ENCODE results near the gene NCAPD3. TPM values are rescaled to one million over a fixed set of nuclear protein-coding genes. Genes with fewer than 3 reads are reported as not detected.

The NCAPD3 gene
- total and polyA plus RNA-seq, 2 donors: 7.2 to 24.4 TPM

GRCh38 chr11:134140961-134141490 is 82.7 kb downstream of the NCAPD3 start:
- Histone ChIP-seq H3K27me3 (ENCODE audit: control insufficient read depth in 2 of 2, insufficient read depth in 1 of 2, low read length in 1 of 2) (no peaks in the 10 kb centered on the region), H3K36me3 (ENCODE audit: control insufficient read depth in 2 of 2, insufficient read depth in 2 of 2, low read length in 1 of 2) (peaks cover 15 to 24% of the 10 kb centered on the region in 2 donors), H3K4me3 (ENCODE audit: low read length in 2 of 2) (no peak overlapping the region), H3K9me3 (ENCODE audit: control insufficient read depth in 2 of 2, insufficient read depth in 1 of 2, low read length in 1 of 2) (no peaks in the 10 kb centered on the region), H3K27ac (ENCODE audit: low read depth in 1 of 2, low read length in 1 of 2) (no peak overlapping the region), H3K4me1 (ENCODE audit: control insufficient read depth in 2 of 2, insufficient read depth in 2 of 2, low read length in 2 of 2) (no peaks in the 10 kb centered on the region)
- no peak for DNase-seq (ENCODE audit: low read depth in 6 of 9, low spot score in 9 of 9)
- WGBS: over 99% methylated on average over 7 of the region's 7 CpGs

GRCh38 chr11:134139873-134140331 is 83.9 kb downstream of the NCAPD3 start:
- WGBS: 74% methylated on average over 10 of the region's 10 CpGs
- Histone ChIP-seq H3K4me3 (ENCODE audit: low read length in 2 of 2) (no peak overlapping the region), H3K27me3 (ENCODE audit: control insufficient read depth in 2 of 2, insufficient read depth in 1 of 2, low read length in 1 of 2) (no peaks in the 10 kb centered on the region), H3K36me3 (ENCODE audit: control insufficient read depth in 2 of 2, insufficient read depth in 2 of 2, low read length in 1 of 2) (peaks cover 7 to 15% of the 10 kb centered on the region in 2 donors), H3K27ac (ENCODE audit: low read depth in 1 of 2, low read length in 1 of 2) (no peak overlapping the region), H3K9me3 (ENCODE audit: control insufficient read depth in 2 of 2, insufficient read depth in 1 of 2, low read length in 1 of 2) (no peaks in the 10 kb centered on the region), H3K4me1 (ENCODE audit: control insufficient read depth in 2 of 2, insufficient read depth in 2 of 2, low read length in 2 of 2) (no peaks in the 10 kb centered on the region)
- peak in 8 of 9 donors; percentile 25 to 71 (median 42) for DNase-seq (ENCODE audit: low read depth in 6 of 9, low spot score in 9 of 9)

GRCh38 chr11:134139303-134139872 is 84.4 kb downstream of the NCAPD3 start:
- no peaks in the 10 kb centered on the region for H3K4me1 ChIP-seq (ENCODE audit: control insufficient read depth in 2 of 2, insufficient read depth in 2 of 2, low read length in 2 of 2)
- no peak for DNase-seq (ENCODE audit: low read depth in 6 of 9, low spot score in 9 of 9)
- 78% methylated on average over 12 of the region's 12 CpGs for WGBS
- no peaks in the 10 kb centered on the region for H3K9me3 ChIP-seq (ENCODE audit: control insufficient read depth in 2 of 2, insufficient read depth in 1 of 2, low read length in 1 of 2)
- peaks cover 2 to 11% of the 10 kb centered on the region in 2 donors for H3K36me3 ChIP-seq (ENCODE audit: control insufficient read depth in 2 of 2, insufficient read depth in 2 of 2, low read length in 1 of 2)
- H3K27me3 ChIP-seq (ENCODE audit: control insufficient read depth in 2 of 2, insufficient read depth in 1 of 2, low read length in 1 of 2): no peaks in the 10 kb centered on the region
- no peak overlapping the region for H3K4me3 ChIP-seq (ENCODE audit: low read length in 2 of 2)
- no peak overlapping the region for H3K27ac ChIP-seq (ENCODE audit: low read depth in 1 of 2, low read length in 1 of 2)

GRCh38 chr11:134138376-134138775 is 85.4 kb downstream of the NCAPD3 start:
- Histone ChIP-seq H3K36me3 (ENCODE audit: control insufficient read depth in 2 of 2, insufficient read depth in 2 of 2, low read length in 1 of 2) (peaks cover 0 to 8% of the 10 kb centered on the region in 2 donors), H3K4me3 (ENCODE audit: low read length in 2 of 2) (no peak overlapping the region), H3K4me1 (ENCODE audit: control insufficient read depth in 2 of 2, insufficient read depth in 2 of 2, low read length in 2 of 2) (no peaks in the 10 kb centered on the region), H3K9me3 (ENCODE audit: control insufficient read depth in 2 of 2, insufficient read depth in 1 of 2, low read length in 1 of 2) (no peaks in the 10 kb centered on the region), H3K27ac (ENCODE audit: low read depth in 1 of 2, low read length in 1 of 2) (no peak overlapping the region), H3K27me3 (ENCODE audit: control insufficient read depth in 2 of 2, insufficient read depth in 1 of 2, low read length in 1 of 2) (no peaks in the 10 kb centered on the region)
- 96% methylated on average over 9 of the region's 9 CpGs for WGBS
- no peak for DNase-seq (ENCODE audit: low read depth in 6 of 9, low spot score in 9 of 9)

- no peak overlapping the region for H3K4me3 ChIP-seq (ENCODE audit: low read length in 2 of 2)
- no peak for DNase-seq (ENCODE audit: low read depth in 6 of 9, low spot score in 9 of 9)
- H3K9me3 ChIP-seq (ENCODE audit: control insufficient read depth in 2 of 2, insufficient read depth in 1 of 2, low read length in 1 of 2): peaks cover 0 to 5% of the 10 kb centered on the region in 2 donors
- no peak overlapping the region for H3K27ac ChIP-seq (ENCODE audit: low read depth in 1 of 2, low read length in 1 of 2)
- H3K27me3 ChIP-seq (ENCODE audit: control insufficient read depth in 2 of 2, insufficient read depth in 1 of 2, low read length in 1 of 2): no peaks in the 10 kb centered on the region
- no peaks in the 10 kb centered on the region for H3K4me1 ChIP-seq (ENCODE audit: control insufficient read depth in 2 of 2, insufficient read depth in 2 of 2, low read length in 2 of 2)
- H3K36me3 ChIP-seq (ENCODE audit: control insufficient read depth in 2 of 2, insufficient read depth in 2 of 2, low read length in 1 of 2): no peaks in the 10 kb centered on the region
- 93% methylated on average over 1 of the region's 1 CpG for WGBS
These were observed 89.6 kb downstream of the NCAPD3 start for GRCh38 chr11:134134167-134134566.

GRCh38 chr11:134132808-134133207 is 91.0 kb downstream of the NCAPD3 start:
- Histone ChIP-seq H3K36me3 (ENCODE audit: control insufficient read depth in 2 of 2, insufficient read depth in 2 of 2, low read length in 1 of 2) (no peaks in the 10 kb centered on the region), H3K27ac (ENCODE audit: low read depth in 1 of 2, low read length in 1 of 2) (no peak overlapping the region), H3K4me1 (ENCODE audit: control insufficient read depth in 2 of 2, insufficient read depth in 2 of 2, low read length in 2 of 2) (no peaks in the 10 kb centered on the region), H3K9me3 (ENCODE audit: control insufficient read depth in 2 of 2, insufficient read depth in 1 of 2, low read length in 1 of 2) (peaks cover 0 to 5% of the 10 kb centered on the region in 2 donors), H3K27me3 (ENCODE audit: control insufficient read depth in 2 of 2, insufficient read depth in 1 of 2, low read length in 1 of 2) (no peaks in the 10 kb centered on the region), H3K4me3 (ENCODE audit: low read length in 2 of 2) (no peak overlapping the region)
- DNase-seq (ENCODE audit: low read depth in 6 of 9, low spot score in 9 of 9): no peak

GRCh38 chr11:134131628-134132244 is 92.0 kb downstream of the NCAPD3 start:
- Histone ChIP-seq H3K27me3 (ENCODE audit: control insufficient read depth in 2 of 2, insufficient read depth in 1 of 2, low read length in 1 of 2) (no peaks in the 10 kb centered on the region), H3K27ac (ENCODE audit: low read depth in 1 of 2, low read length in 1 of 2) (no peak overlapping the region), H3K9me3 (ENCODE audit: control insufficient read depth in 2 of 2, insufficient read depth in 1 of 2, low read length in 1 of 2) (peaks cover 0 to 5% of the 10 kb centered on the region in 2 donors), H3K4me3 (ENCODE audit: low read length in 2 of 2) (no peak overlapping the region), H3K36me3 (ENCODE audit: control insufficient read depth in 2 of 2, insufficient read depth in 2 of 2, low read length in 1 of 2) (no peaks in the 10 kb centered on the region), H3K4me1 (ENCODE audit: control insufficient read depth in 2 of 2, insufficient read depth in 2 of 2, low read length in 2 of 2) (no peaks in the 10 kb centered on the region)
- DNase-seq (ENCODE audit: low read depth in 6 of 9, low spot score in 9 of 9): no peak
- over 99% methylated on average over 2 of the region's 2 CpGs for WGBS

GRCh38 chr11:134126217-134126822 is 97.4 kb downstream of the NCAPD3 start:
- peaks cover 0 to 3% of the 10 kb centered on the region in 2 donors for H3K9me3 ChIP-seq (ENCODE audit: control insufficient read depth in 2 of 2, insufficient read depth in 1 of 2, low read length in 1 of 2)
- peaks cover 0 to 15% of the 10 kb centered on the region in 2 donors for H3K27me3 ChIP-seq (ENCODE audit: control insufficient read depth in 2 of 2, insufficient read depth in 1 of 2, low read length in 1 of 2)
- H3K27ac ChIP-seq (ENCODE audit: low read depth in 1 of 2, low read length in 1 of 2): no peak overlapping the region
- H3K36me3 ChIP-seq (ENCODE audit: control insufficient read depth in 2 of 2, insufficient read depth in 2 of 2, low read length in 1 of 2): no peaks in the 10 kb centered on the region
- WGBS: 43% methylated on average over 1 of the region's 1 CpG
- peaks cover 4 to 7% of the 10 kb centered on the region in 2 donors for H3K4me1 ChIP-seq (ENCODE audit: control insufficient read depth in 2 of 2, insufficient read depth in 2 of 2, low read length in 2 of 2)
- no peak for DNase-seq (ENCODE audit: low read depth in 6 of 9, low spot score in 9 of 9)
- no peak overlapping the region for H3K4me3 ChIP-seq (ENCODE audit: low read length in 2 of 2)

GRCh38 chr11:134125507-134125906 is 98.3 kb downstream of the NCAPD3 start:
- H3K4me1 ChIP-seq (ENCODE audit: control insufficient read depth in 2 of 2, insufficient read depth in 2 of 2, low read length in 2 of 2): peaks cover 4 to 7% of the 10 kb centered on the region in 2 donors
- H3K27me3 ChIP-seq (ENCODE audit: control insufficient read depth in 2 of 2, insufficient read depth in 1 of 2, low read length in 1 of 2): peaks cover 0 to 15% of the 10 kb centered on the region in 2 donors
- WGBS: 93% methylated on average over 9 of the region's 9 CpGs
- no peaks in the 10 kb centered on the region for H3K36me3 ChIP-seq (ENCODE audit: control insufficient read depth in 2 of 2, insufficient read depth in 2 of 2, low read length in 1 of 2)
- no peak overlapping the region for H3K27ac ChIP-seq (ENCODE audit: low read depth in 1 of 2, low read length in 1 of 2)
- no peak overlapping the region for H3K4me3 ChIP-seq (ENCODE audit: low read length in 2 of 2)
- peaks cover 0 to 3% of the 10 kb centered on the region in 2 donors for H3K9me3 ChIP-seq (ENCODE audit: control insufficient read depth in 2 of 2, insufficient read depth in 1 of 2, low read length in 1 of 2)
- no peak for DNase-seq (ENCODE audit: low read depth in 6 of 9, low spot score in 9 of 9)
